Hepatocyte (in vitro differentiated cells): ENCODE results near the gene TSPAN31. TPM values are rescaled to one million over a fixed set of nuclear protein-coding genes. Genes with fewer than 3 reads are reported as not detected.
A peak's percentile ranks its signal among the peaks of the same experiment; 100 is the strongest.

Experiments
- DNase-seq: peaks from one replicate; pipeline ENCODE4 v3.0.0-alpha.2; 2016; ENCODE audit warnings: low spot score
- H2AFZ ChIP-seq: fragments of 200-600 bp; sonication (generic); 2 replicates; pipeline ENCODE4 v1.6.0; 2016; ENCODE audit warnings: antibody characterized with exemption, mild to moderate bottlenecking
- H3K27ac ChIP-seq: fragments of 200-600 bp; sonication (generic); 2 replicates; pipeline ENCODE4 v1.5.1; 2016; ENCODE audit warnings: mild to moderate bottlenecking
- H3K27me3 ChIP-seq: fragments of 200-600 bp; sonication (generic); 2 replicates; pipeline ENCODE4 v1.6.1; 2016
- H3K36me3 ChIP-seq: fragments of 200-600 bp; sonication (generic); replicated peaks from 2 replicates; pipeline ENCODE4 v1.5.1; 2016; ENCODE audit warnings: low read depth; ENCODE audit not compliant: insufficient read depth
- H3K4me1 ChIP-seq: fragments of 200-600 bp; sonication (generic); 2 replicates; pipeline ENCODE4 v1.5.1; 2016; ENCODE audit warnings: mild to moderate bottlenecking, moderate library complexity; ENCODE audit not compliant: insufficient read depth
- H3K4me2 ChIP-seq: fragments of 200-600 bp; sonication (generic); 2 replicates; pipeline ENCODE4 v1.6.0; 2016
- H3K4me3 ChIP-seq: fragments of 200-600 bp; sonication (generic); 2 replicates; pipeline ENCODE4 v1.5.1; 2016; ENCODE audit warnings: mild to moderate bottlenecking
- H3K79me2 ChIP-seq: fragments of 200-600 bp; sonication (generic); 2 replicates; pipeline ENCODE4 v1.6.0; 2017; ENCODE audit warnings: mild to moderate bottlenecking
- H3K9me2 ChIP-seq: fragments of 200-600 bp; sonication (generic); replicated peaks from 2 replicates; pipeline ENCODE4 v1.6.0; 2017; ENCODE audit warnings: mild to moderate bottlenecking; ENCODE audit not compliant: insufficient read depth
- H3K9me3 ChIP-seq: fragments of 200-600 bp; sonication (generic); 2 replicates; pipeline ENCODE4 v1.5.1; 2016; ENCODE audit warnings: low read depth, mild to moderate bottlenecking
- H4K20me1 ChIP-seq: fragments of 200-600 bp; sonication (generic); 2 replicates; pipeline ENCODE4 v1.6.0; 2016; ENCODE audit warnings: mild to moderate bottlenecking; ENCODE audit not compliant: insufficient read depth, poor library complexity, severe bottlenecking
- CTCF ChIP-seq: fragments of 200-600 bp; sonication (generic); IDR thresholded peaks from 2 replicates; pipeline ENCODE4 v1.5.1; 2016; ENCODE audit warnings: antibody characterized with exemption, mild to moderate bottlenecking; ENCODE audit not compliant: poor library complexity
- EZH2 ChIP-seq: fragments of 200-600 bp; sonication (generic); IDR thresholded peaks from 2 replicates; pipeline ENCODE4 v1.6.1; 2016; ENCODE audit warnings: antibody characterized with exemption, mild to moderate bottlenecking, borderline replicate concordance
- EZH2phosphoT487 ChIP-seq: fragments of 200-600 bp; sonication (generic); IDR thresholded peaks from one replicate; pipeline ENCODE4 v1.6.1; 2018; ENCODE audit warnings: antibody characterized with exemption, mild to moderate bottlenecking, low read depth, moderate library complexity; ENCODE audit not compliant: unreplicated experiment, severe bottlenecking
- WGBS: methylation state at CpG from one replicate; pipeline ENCODE4 v1.1.6; 2016; ENCODE audit warnings: low lambda C conversion rate; ENCODE audit errors: missing lambda C conversion rate; 5-methylcytosine and 5-hydroxymethylcytosine counted together
- polyA plus RNA-seq: library from polyadenylated mRNA; unstranded; fragments of >200 nt; fragmentation: Nextera tagmentation; extraction: Ambion mirVana; gene quantifications from 2 replicates; pipeline ENCODE4 v1.2.1, GENCODE V29; 2016
- total RNA-seq: library from RNA; depleted of rRNA; stranded (reverse); fragments of >200 nt; gene quantifications from 2 replicates; pipeline ENCODE4 v1.2.3, GENCODE V29; 2014

Gene TSPAN31
- total and polyA plus RNA-seq, 2 experiments from 2014 or later: 69.2 to 81.3 TPM

GRCh38 chr12:57737467-57738460 lies 7.1 kb upstream of the TSPAN31 start:
- H3K36me3 ChIP-seq: no peaks in the 10 kb centered on the region
- H4K20me1 ChIP-seq: no peaks in the 10 kb centered on the region
- WGBS: 1% methylated on average over 35 of the region's 110 CpGs
- TF ChIP-seq CTCF: peak; percentile 36
- TF ChIP-seq EZH2: peak; percentile 96
- TF ChIP-seq EZH2phosphoT487: peak; percentile 75
- peak overlapping the region; percentile 42 for H3K4me3 ChIP-seq
- no peaks in the 10 kb centered on the region for H3K9me2 ChIP-seq
- peaks cover 98% of the 10 kb centered on the region for H3K27me3 ChIP-seq
- peak; percentile 60 for DNase-seq
- peak overlapping the region; percentile 68 for H2AFZ ChIP-seq
- peaks cover 23% of the 10 kb centered on the region for H3K4me1 ChIP-seq
- H3K27ac ChIP-seq: no peak overlapping the region
- H3K79me2 ChIP-seq: no peaks in the 10 kb centered on the region
- no peaks in the 10 kb centered on the region for H3K9me3 ChIP-seq
- H3K4me2 ChIP-seq: peak overlapping the region; percentile 94

- no peaks in the 10 kb centered on the region for H4K20me1 ChIP-seq
- no peaks in the 10 kb centered on the region for H3K9me3 ChIP-seq
- H3K36me3 ChIP-seq: no peaks in the 10 kb centered on the region
- peak within 1 kb of the TSS; percentile 94 for H3K4me2 ChIP-seq
- 3% methylated on average over 9 of the region's 36 CpGs for WGBS
- H3K79me2 ChIP-seq: no peaks in the 10 kb centered on the region
- TF ChIP-seq EZH2phosphoT487 (no peak), EZH2 (no peak), CTCF (no peak)
- H3K27me3 ChIP-seq: peaks cover 98% of the 10 kb centered on the region
- H2AFZ ChIP-seq: peak within 1 kb of the TSS; percentile 68
- peaks cover 23% of the 10 kb centered on the region for H3K4me1 ChIP-seq
- H3K9me2 ChIP-seq: no peaks in the 10 kb centered on the region
- H3K4me3 ChIP-seq: peak within 1 kb of the TSS; percentile 42
- DNase-seq: no peak
- H3K27ac ChIP-seq: no peak within 1 kb of the TSS
These were observed 6.1 kb upstream of the TSPAN31 start, which contains the start of gene AGAP2 for GRCh38 chr12:57738661-57739237. TSS of gene AGAP2 (minus strand) at chr12:57738742. CDS start at chr12:57738246, 496 bp downstream.

- Histone ChIP-seq H3K79me2 (no peaks in the 10 kb centered on the region), H4K20me1 (no peaks in the 10 kb centered on the region), H3K36me3 (no peaks in the 10 kb centered on the region), H3K27me3 (peaks cover 91% of the 10 kb centered on the region), H3K4me3 (no peak overlapping the region), H3K4me1 (peaks cover 23% of the 10 kb centered on the region), H3K9me3 (no peaks in the 10 kb centered on the region), H3K4me2 (peak overlapping the region; percentile 94), H3K9me2 (no peaks in the 10 kb centered on the region), H2AFZ (no peak overlapping the region), H3K27ac (no peak overlapping the region)
- WGBS: 28% methylated on average over 7 of the region's 7 CpGs
- no peak for DNase-seq
- TF ChIP-seq EZH2phosphoT487 (no peak), EZH2 (no peak), CTCF (no peak)
These were observed 5.5 kb upstream of the TSPAN31 start for GRCh38 chr12:57739387-57739786.
